Stimulated activated CD4-positive, alpha-beta T cell treated with anti-CD3 and anti-CD28 coated beads, Interleukin-2, amount 100 ng/mL, for 24 hours (primary cell): ENCODE data around the gene ZDHHC1.

Experiments
- DNase-seq, 2 donors: peaks; one replicate each; pipeline ENCODE4 v3.0.0-alpha.2; 2020

The ZDHHC1 gene, protein sequence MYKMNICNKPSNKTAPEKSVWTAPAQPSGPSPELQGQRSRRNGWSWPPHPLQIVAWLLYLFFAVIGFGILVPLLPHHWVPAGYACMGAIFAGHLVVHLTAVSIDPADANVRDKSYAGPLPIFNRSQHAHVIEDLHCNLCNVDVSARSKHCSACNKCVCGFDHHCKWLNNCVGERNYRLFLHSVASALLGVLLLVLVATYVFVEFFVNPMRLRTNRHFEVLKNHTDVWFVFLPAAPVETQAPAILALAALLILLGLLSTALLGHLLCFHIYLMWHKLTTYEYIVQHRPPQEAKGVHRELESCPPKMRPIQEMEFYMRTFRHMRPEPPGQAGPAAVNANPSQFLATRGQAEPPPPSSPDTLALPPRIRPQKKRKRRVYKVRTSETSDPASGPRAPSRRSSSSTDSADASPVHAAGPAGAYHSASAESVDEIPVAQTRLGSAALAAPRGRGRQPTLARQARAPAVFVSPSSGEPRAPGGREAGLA

DNA sequence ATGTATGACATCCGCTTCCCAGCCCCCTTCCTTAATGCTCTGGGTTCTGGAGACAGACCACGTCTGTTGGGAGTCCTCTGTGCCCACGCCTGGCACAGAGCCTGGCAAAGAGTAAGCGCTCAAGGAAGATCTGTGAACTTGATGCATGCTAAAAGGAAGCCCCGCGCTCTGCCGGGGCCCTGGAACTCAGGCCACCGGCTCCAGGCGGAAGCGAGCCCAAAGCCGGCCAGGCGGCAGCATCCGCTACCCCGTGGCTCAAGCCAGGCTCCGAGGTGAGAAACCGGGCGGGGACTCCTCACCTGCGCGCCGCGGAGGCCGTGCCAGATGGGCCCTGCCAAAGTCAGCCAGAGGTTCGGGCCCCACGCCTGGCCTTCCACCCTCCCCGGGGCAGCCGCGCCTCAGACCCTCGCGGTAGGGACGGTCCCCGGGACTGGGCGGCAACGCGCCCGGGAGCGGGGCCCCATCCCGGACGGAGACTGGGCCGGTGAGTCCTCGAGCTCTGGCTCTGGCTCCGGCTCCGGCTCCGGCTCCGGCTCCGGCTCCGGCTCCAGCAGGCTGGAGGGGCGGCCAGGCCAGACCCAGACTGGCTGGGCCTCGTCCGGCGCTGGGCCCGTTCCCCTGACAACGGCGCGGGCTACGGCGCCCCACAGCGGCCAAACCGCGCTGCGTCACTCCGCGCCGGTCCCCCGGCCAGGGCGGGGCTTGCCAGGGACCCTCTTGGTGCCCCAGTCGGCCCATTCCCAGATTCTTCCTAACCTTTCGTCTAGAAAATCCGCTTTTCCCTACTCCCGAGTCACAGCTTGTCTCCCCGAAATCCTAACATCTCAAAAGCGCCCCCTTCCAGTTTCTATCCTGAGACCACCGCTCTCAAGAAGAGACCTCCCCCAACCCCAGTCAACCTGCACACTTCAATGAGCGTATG lies at the start of gene ZDHHC1:
ZDHHC1 (minus strand) TSS at position 606 of the 922 bp plus-strand sequence. CDS start 8,702 bp downstream, outside the sequence.
- peak; percentile 59 to 71 for DNase-seq

DNA sequence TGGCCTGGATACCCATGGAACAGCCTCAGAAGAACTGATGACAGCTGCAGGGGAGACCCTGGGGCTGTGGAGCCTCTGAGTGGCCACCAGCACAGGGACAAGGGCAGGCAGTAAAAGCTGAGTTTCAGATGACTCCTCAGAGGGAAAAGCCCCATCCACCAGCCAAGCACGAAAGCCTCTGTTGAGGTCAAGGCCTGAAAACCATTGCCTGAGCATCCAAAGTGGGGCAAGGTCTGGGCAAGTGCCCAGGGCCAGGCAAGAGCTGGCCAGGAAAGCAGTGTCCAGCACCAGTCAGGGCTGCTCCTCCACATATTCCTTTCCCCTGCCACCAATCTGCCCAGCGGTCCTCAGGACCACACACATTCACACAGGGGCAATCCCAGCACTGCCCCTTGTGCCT lies 48.3 kb upstream of the ZDHHC1 start:
- no peak for DNase-seq

DNA sequence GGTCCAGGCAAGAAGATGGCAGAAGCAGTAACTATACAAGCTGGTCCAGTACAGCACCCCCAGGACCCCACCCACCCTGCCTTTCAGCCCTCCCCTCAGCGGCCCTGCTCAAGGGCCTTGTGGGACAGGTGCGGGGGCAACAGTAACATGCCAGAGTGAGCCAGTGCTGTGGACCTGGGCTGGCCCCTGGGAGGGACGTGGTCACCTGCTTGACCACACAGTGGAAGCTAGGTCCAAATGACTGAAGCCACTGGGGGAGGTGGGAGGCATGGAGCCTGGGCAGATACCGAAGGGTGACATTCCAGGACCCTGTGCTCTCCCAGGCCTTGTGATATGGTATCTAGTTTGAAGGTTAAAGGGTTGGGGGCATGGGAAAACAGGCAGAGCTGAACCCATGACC lies 47.4 kb upstream of the ZDHHC1 start:
- DNase-seq: no peak

DNA sequence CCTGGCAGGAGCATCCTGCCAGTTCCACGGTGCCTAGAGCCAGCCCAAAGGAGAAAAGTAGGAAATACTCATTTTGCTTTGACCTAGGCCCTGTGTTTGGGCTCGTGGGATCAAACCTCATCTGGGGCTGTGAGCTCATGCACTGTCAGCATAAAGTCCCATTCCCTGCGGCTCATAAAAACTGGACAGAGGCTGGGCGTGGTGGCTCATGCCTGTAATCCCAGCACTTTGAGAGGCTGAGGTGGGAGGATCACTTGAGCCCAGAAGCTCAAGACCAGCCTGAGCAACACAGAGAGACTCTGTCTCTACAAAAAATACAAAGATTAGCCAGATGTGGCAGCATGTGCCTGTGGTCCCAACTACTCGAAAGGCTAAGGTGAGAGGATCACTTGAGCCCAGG lies 46.8 kb upstream of the ZDHHC1 start:
- DNase-seq: no peak

DNA sequence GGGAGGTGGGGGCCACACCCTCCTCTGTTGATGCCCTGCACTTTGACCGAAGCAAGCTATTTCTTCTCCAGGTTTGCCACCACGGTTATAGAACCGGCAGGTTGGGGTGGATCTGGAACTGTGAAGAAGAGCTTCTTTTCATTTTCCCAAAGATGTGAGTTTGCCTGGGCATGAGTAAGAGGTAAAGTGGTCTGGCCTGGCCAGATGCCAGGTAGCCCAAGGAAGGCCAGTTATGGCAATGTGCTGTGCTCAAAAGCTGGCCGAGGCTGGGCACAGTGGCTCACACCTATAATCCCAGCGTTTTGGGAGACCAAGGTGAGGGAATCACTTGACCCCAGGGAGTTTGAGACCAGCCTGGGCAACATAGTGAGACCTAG lies 46.0 kb upstream of the ZDHHC1 start:
- no peak for DNase-seq

DNA sequence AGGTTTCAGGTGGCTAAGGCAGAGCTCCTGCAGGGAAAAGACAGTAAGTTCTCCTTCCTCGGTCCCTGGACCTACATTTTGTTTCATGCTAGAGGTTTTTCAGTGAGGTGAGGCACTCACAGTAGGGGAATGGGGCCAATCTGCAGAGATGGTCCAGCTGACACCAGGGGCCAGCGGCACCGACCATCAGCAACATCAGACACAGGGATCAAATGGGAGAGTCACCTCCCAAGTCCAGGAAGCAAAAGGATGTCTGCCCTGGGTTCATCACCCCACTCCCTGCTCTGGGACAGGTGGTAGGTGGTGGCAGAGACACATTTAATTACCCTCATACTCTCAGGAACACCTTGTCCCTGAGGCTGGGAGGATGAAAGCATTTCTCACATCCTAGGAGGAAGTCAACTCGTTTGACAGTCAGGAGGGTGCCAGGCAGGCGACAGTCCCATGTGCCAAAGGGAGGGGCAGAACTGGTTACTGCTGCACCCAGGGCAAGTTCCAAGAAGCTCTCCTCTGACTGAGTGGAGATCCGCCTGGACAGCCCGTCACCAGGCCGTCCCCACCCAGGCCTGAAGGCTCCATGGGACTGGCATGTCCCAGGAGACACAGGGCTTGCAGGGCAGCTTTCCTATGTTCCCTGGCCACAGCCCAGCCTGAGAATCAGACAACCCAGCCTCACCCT lies 45.5 kb upstream of the ZDHHC1 start:
- DNase-seq: no peak

DNA sequence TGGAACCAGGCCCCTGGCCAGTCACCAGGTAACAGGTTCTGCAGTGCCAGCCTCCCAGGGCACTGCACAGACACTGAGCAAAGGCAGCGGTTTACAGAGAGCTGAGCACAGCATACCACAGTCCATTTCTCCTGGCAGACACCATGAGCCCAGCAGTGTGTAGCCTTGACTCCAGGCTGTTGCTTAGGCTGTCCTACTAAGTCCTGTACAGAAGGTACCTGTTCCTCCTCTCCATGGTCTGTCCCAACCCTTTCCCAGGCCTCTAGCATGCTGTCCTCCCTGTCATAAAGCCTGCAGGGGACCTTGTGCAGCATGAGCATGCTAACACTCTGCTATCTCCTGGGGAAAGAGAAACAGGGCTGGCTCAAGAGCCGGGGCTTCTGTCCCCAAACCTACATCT lies 44.7 kb upstream of the ZDHHC1 start:
- DNase-seq: no peak

DNA sequence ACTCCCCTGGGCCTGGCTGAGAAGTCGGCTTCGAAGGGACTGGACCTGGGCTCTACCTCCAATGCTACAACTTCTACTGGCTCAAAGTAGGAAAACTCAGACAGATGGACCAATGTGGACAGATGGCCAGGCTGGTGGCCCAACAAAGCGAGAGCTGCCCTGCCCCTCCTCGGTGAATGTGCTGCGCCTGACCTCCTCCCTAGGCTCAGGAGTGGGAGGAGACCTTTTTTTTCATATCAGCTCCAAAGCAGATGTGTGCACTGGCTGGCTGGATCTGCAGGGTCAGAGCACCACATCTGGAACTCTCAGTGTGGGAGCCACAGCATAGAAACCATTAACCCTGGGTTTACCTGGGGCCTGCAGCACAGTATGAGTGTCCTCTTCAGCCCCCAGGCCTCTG lies 43.9 kb upstream of the ZDHHC1 start:
- no peak for DNase-seq

DNA sequence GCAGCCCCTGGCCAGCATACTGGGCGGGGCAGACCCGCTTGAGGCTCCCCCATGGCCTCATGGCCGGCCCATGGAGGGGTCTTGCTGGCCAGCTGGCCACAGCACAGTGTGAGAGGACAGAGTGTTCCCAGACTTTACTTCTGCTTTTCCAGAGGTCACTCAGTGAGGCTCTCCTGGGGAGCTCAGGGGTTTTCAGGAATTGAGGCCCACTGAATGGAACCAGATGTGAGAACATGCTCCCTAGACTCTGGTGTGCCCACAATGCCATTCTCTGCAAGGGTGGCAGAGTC lies 43.5 kb upstream of the ZDHHC1 start:
- no peak for DNase-seq

DNA sequence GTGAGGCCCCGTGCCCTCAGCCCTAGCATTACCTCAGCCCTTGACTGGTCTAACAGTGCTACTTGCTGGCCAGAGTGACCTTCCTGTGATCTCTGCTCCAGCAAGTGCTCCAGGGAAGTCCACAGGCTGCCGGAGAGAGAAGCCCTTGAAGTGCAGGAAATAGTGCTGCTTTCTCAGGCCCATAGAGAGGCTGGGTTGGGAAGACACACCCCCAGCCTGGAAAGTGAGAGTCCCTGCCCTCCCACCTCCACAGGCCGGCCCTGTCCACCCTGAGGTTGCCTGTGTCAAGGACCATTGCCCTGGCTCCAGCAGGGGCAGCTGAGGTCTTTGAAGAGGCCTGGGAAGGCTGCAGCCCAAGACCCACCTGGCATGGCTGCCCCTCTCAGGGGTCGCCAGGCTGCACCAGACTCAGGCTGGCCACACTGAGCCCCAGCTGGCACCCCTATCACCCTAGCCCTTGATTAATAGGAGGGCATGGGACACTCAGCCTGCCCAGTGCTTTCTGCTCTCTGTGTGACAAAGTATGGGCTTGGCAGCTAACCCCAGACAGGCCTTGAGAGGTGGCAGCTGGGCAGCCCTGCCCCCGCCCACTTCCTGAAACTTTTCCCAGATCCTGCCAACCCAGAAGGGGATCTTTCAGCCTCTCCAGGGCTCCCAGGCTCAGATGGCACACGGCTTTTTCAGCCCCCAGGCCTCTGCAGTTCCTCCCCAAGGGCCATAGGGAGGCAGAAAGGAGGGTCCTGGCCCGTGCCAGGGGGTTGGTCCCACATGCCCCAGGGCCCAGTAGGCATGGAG lies 43.0 kb upstream of the ZDHHC1 start:
- no peak for DNase-seq

DNA sequence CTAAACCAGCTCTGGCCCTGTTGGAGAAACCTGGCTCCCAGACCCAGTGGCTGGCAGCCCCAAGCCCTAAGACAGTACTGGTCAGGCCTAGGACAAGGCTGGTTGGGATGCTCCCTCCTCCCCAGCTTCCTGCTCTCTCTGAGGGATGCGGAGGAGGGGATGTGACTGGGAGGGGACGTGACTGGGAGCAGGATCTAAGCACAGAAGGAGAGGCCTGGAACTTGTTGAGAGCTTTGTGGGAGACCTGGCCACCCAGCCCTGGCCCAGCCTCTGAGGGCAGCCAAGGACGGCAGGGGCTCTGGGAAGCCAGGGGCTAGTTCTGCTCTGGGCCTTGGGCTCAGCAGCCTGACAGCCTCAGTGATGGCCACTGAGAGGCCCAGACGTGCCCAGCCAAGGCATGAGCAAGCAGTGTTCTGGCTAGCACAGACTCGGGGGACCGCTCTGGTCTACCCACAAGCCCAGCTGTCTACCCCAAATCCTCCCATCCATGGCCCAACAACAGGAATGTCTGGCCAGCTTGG lies 41.9 kb upstream of the ZDHHC1 start:
- DNase-seq: no peak

DNA sequence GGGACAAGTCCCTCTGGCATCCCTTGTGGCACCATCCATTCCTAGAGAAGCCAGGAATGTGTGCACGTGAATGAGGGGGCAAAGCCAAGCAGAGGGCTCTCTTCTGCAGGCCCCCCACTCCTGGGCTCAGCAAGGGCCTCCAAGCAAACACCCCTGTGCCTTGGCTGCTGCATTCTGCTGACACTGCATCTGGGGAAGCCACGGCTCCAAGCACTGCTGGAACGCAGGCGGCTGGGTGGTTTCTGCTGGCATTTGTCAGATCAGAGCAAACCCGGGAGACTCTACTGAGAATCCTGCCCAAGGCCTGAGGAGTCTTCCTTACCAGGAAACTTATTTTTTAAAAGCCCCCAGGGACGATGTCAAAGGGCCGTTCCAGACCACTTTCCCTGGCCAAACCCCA lies 41.3 kb upstream of the ZDHHC1 start:
- no peak for DNase-seq

DNA sequence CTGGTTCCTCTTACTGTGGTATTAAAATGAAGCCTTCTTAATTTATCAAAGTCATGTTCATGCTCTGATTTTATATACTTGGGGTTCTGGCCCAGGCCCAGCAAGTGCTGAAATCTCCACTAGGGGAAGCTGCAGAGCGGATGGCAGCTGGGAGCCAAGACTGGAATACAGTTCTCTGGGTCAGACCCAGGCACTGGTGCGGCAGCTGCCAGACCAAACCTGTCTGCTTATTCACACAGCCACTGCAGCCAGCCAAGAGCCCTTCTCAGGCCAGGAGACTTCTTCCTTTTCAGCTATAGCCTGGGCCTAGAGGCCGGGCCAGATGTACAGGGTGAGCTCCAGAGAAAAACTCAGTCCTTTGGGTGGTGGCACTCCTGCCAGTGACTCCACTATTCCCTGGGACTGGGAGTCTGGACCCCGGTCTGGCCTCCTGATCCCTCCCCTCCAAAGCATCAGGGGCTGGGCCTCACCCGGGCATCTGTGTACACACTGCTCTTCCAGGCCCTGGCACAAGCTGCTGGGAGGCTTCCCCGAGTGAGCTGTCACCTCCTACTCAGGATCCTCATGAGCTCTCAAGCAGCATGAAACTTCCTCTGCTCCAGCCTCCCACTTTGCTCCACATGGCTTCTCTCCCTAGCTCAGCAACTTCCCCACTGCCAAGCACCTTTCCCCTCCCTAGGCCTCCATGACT lies 40.3 kb upstream of the ZDHHC1 start:
- DNase-seq: no peak

DNA sequence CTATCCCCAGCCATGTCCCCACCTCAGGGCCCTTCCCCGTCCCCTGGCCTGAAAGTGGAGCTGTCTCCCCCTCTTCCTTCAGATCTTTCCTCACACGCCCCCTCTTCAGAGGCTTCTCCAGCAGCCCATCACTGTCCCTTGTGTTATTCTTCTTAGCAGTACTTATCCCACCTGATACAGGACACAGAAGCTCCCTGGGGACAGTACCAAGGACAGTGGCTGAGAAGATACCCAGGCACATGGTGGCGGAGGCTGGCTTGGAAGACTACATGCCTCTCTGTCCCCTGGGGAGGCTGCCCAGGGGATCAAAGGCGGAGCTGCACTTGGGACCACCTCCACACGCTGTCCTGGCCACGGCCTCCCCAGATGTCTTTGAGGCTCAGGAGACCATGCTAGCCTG lies 38.6 kb upstream of the ZDHHC1 start:
- no peak for DNase-seq

DNA sequence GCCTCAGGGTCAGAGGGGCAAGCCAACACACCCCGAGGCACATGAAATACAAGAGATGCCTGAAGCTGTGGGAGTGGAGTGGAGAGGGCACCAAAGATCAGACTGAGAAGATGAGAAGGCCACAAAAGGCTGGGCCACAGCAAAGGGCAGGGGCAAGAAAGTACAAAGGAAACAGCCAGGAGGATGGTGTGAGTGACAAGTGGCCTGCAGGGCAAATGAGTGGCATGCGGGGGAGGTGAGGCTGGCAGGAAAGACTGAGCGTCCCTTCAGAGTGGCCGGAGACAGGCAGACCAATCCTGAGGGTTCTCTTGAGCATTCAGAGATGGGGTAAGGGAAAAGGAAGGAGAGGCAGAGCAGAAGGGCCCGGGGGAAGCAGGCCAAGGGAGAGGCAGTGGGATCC lies 37.8 kb upstream of the ZDHHC1 start:
- no peak for DNase-seq

DNA sequence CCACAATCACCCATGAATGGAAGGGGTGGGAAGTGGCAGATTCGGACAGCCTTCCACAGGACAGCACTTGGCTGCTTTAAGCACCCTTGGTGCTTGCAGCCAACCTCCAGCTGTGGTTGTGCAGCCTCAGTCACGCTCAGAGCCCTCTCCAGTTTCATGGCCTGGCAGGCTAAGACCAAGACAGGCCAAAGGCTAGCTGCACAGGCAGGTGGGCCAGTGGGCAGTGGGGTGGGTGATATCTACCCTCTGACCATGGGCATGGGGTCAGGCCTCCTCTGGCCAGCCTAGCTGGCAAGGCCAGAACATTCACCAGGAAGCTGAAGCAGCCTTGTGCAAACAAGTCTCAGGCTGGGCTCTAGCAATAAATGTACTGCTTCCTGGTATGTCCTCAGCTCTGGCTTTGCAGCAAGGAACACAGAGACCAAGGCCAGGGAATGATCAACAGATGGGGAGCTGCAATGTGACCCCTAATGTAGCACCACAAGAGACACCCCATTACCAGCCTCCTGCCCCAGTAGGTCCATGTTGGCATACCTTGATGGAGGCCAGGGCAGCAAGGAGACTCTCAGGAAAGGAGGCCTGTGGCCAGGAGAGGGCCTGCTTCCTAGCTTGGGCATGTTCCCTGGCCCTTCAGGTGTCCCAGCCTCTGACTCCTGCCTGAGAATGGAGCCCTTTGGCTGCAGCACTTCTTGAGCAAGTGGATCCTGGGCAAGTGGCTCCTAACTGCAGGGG lies 35.6 kb upstream of the ZDHHC1 start:
- DNase-seq: no peak

DNA sequence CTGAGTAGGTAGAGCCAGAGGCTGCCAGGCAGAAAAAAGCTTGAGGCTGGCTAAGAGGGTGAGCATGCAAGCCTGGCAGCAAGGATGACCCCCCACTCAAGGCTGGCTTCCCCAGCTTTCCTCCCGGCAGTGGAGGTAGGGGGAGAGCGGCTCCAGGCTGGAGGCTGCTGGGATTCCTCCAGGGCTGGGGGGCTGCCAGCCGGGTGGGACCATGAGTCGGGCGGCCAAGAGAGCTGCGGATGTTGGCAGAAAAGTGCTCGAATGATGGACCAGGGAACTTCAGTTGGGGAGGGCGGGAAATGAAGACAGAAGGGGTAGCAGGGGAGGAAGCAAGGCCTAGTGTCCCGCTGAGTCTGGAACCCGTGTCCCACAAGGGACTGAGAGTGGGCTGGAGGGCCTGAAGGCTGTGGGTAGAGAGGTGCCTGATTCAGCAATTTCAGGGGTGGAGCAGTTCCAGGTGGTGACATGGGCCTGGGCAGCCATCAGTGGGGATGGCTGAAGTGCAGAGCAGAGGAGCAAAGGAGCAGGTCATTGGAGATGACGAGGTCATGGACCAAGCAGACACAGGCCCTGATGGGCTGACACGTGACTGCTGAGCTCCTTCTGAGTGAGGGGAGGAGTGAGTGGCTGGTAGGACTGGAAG lies 34.9 kb upstream of the ZDHHC1 start:
- no peak for DNase-seq

DNA sequence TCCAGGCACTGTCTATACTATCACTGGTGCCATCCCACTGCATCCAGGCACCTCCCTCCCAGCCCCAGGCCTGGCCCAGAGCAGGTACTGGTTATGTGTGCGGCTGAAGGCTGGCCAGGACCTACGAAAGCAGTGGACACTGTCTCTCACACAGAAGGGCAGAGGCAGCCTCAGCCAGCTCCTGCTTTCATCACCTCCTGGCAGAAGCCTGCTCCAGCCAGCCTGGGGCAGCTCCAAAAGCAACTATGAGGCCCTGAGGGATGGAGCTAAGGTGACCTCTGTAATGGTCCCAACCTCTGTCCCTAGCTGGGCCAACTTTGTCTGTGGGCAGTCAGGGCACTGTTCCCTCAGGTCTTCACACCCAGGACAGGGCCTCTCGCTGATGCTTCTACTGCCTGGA lies 33.5 kb upstream of the ZDHHC1 start:
- DNase-seq: no peak

DNA sequence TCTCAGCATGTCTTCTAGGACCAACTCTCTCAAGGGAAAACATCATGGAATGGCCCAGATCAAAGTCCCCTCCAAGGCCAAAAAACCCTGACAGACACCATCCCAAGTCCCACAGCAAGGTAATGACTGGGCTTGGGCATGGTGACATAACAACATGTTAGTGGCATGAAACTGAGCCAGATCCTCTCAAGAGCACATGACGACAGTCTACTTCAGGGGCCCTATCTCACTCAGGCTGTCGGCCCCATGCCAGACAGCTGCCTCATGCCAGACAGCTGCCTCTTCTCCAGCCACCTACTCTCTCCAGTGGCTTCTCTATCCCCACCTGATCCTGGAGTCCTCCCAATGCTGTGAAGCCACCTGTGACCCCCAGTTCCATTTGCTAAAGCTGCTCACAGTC lies 33.1 kb upstream of the ZDHHC1 start:
- DNase-seq: no peak

DNA sequence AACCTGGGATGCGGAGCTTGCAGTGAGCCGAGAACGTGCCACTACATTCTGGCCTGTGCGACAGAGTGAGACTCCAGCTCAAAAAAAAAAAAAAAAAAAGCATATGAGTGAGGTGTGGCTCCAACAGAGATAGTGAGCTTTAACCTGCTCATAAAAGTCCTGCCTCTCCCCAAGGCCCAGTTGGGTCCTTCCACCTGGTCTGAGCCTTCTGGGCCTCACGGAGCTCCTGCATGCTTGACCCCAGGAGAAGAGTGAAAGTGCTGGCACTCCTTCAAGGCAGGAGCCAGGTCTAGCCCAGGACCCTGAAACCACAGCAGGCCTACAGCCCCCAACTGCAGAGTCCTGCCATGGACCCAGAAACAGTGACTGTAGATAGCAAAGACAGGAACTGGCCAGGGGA lies 32.3 kb upstream of the ZDHHC1 start:
- DNase-seq: no peak
